Head of caudate nucleus (tissue), 42 donors: ENCODE measurements around the gene THSD4.
A peak's percentile ranks its signal among the peaks of the same experiment; 100 is the strongest.
"Not testable (repeated sequence)": the region's sequence is repeated elsewhere in the genome, so short reads cannot be mapped to it uniquely, and the experiment has no call there.

Source experiments
- DNase-seq, 42 donors: peaks; one replicate each; pipeline versions ENCODE4 v3.0.0 to v3.0.0-alpha.2; 2020 to 2021; ENCODE audit warnings: mixed read lengths in 7 of 42
- intact Hi-C: fragments of 100-400 bp; cut with DNase I; formaldehyde crosslinking; loops from one replicate; pipeline ENCODE4 v1.15.0; 2022

Gene THSD4

DNA sequence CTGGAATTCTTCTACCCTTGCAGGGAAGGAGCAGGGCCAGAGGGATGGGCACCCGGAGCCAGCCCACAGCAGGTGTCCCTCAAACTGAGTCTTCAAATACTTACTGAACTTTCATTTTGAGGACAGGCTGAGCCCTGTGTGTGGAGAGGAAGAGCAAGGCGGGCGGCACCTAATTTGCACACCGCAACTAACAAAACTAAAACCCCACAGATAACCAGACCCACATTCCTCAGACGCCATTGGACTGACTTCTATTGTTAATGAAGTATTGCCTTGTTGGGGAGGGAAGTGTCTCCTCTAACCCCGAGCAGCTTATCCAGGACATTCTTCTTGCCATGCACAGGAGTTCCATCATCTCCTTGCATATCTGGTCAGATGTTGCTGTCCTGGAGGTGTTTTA is 589.9 kb downstream of the THSD4 start:
- intact Hi-C loops, result no loop called here
- no peak for DNase-seq

GRCh38 chr15:71706461-71707229 is 591.4 kb downstream of the THSD4 start:
- peak in 1 of 42 donors; percentile 33 for DNase-seq
- intact Hi-C loops, result no loop called here

DNA sequence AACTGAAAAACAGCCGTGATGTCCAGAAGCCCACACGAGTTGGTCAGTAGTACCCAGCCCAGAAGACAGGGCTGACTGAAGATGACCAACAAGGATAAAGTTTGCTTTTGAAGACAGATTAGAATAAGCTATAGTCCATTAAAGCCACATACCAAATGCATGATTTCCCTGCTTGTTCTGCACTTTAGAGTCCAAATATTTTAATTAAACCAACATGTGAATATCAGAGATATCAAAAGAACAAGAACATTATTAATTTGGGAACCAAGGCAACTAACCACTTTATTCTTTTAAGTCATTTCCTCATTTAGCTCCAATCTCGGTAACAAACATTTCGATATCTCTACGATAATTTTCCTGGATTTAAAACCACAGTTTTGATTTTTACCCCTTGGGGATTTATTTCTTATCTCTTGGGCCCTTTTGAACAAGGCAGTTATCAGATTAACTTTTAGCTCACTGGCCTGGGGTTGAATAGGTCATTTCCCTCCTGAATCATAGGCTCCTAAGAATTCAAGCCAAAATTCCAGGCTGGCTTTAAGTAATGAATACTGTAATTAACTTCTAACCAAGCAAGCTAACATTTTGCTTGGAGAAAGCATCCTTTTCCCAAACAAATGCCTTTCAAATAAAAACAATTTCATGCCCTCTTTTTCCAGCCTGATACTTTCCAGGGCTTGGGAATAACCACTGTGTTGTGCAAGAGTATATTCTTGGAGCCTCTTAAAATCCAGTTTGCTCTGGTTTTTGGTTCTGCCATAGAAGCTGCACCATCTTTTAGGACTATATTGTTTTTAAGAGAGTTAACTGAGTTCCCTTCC is 592.2 kb downstream of the THSD4 start:
- no peak for DNase-seq
- intact Hi-C loops, result no loop called here

- intact Hi-C loops, result no loop called here
- DNase-seq, result peak in 1 of 42 donors; percentile 12
Observed at GRCh38 chr15:71708051-71708429, 592.8 kb downstream of the THSD4 start.

DNA sequence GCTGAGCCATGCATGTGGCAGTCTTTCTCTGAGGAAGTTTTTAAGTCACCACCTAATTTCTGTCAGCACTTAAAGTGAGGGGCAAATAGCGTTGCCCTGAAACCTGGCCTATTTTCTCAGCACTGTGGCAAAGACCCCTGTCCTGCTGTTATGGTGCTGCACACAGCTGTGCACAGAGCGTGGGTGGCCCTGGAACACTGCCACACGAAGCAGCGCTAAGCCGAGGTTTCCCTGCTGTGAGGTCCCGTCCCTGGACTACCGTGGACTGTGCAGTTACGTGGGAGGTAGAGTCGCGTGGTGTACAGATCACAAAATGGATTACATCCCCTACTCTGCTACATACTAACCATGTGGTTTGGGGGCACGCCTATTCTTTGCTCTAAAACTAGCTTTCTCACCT is 593.5 kb downstream of the THSD4 start:
- peak in 1 of 42 donors; percentile 34 for DNase-seq
- intact Hi-C loops, result no loop called here

- intact Hi-C loops, result no loop called here
- DNase-seq, result peak in 1 of 42 donors; percentile 31
Observed at GRCh38 chr15:71709808-71710418, 594.6 kb downstream of the THSD4 start.

DNA sequence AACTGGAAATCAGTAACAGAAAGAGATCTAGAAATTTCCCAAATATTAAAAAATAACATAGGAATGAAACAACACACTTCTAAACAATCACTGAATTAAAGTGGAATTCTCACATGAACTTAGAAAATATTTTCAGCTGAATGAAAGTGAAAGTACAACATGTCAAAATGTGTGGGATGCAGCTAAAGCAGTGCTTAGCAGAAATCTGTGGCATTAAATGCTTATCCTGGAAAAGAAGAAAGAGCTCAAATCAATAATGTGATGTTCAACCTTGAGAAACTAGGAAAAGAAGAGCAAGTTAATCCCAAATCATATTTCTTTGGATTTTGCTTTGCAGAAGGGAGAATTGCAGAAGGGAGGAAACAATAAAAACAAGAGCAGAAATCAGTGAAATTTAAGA is 596.9 kb downstream of the THSD4 start:
- intact Hi-C loops, result no loop called here
- DNase-seq, result peak in 1 of 42 donors; percentile 20

GRCh38 chr15:71713191-71713809 is 598.0 kb downstream of the THSD4 start:
- DNase-seq, result peak in 6 of 42 donors; percentile 17 to 39 (median 22)

DNA sequence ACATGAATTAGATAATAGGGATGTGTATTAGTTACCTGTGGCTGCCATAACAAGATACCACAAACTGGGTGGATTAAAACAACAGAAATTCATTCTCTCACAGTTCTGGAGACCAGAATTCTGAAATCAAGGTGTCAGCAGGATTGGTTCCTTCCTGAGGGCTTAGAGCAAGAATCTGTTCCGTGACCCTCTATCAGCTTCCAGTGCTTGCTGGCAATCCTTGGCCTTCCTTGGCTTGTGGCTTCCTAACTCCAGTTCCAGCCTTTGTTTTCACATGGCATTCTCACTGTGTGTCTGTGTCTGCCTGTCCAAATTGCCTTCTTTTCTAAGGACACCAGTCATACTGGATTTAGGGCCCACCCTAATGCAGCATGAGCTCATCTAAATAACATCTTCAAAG is 600.6 kb downstream of the THSD4 start:
- no peak for DNase-seq
- intact Hi-C loops, result no loop called here

More at GRCh38 chr15:71713191-71713809, 598.0 kb downstream of the THSD4 start:
- intact Hi-C loops, result no loop called here

GRCh38 chr15:71716990-71717389 is 601.7 kb downstream of the THSD4 start:
- DNase-seq, result no peak
- intact Hi-C loops, result no loop called here

- no peak for DNase-seq
- intact Hi-C loops, result no loop called here
Observed at GRCh38 chr15:71718116-71718910, 603.0 kb downstream of the THSD4 start.

GRCh38 chr15:71723344-71723743 is 608.1 kb downstream of the THSD4 start:
- no peak for DNase-seq
- intact Hi-C loops, result no loop called here

- intact Hi-C loops, DNase-seq: not testable (repeated sequence)
Observed at GRCh38 chr15:71725207-71725955, 610.1 kb downstream of the THSD4 start.

GRCh38 chr15:71728881-71729280 is 613.6 kb downstream of the THSD4 start:
- no peak for DNase-seq
- intact Hi-C loops, result no loop called here

GRCh38 chr15:71729319-71729718 is 614.0 kb downstream of the THSD4 start:
- intact Hi-C loops, result no loop called here
- DNase-seq, result no peak

GRCh38 chr15:71730277-71731144 is 615.2 kb downstream of the THSD4 start:
- intact Hi-C loops, result loop anchor here (10.0 kb wide), 1 partner anchor 286 kb away; no protein-coding TSS in a partner anchor
- DNase-seq, result peak in 31 of 42 donors; percentile 9 to 77 (median 45)

- intact Hi-C loops, result loop anchor here (10.0 kb wide), 1 partner anchor 288 kb away; no protein-coding TSS in a partner anchor
- DNase-seq, result no peak
Observed at GRCh38 chr15:71732636-71733035, 617.4 kb downstream of the THSD4 start.
